Kidney (tissue), 14 donors: ENCODE data around the gene PPARA. TPM values are rescaled to one million over a fixed set of nuclear protein-coding genes. Genes with fewer than 3 reads are reported as not detected.
"Not testable (repeated sequence)": the region's sequence is repeated elsewhere in the genome, so short reads cannot be mapped to it uniquely, and the experiment has no call there.

Source experiments
- DNase-seq, 5 donors: peaks; one replicate each; pipeline ENCODE4 v3.0.0-alpha.2; 2013 to 2020
- FAIRE-seq: peaks from 2 replicates; lab custom pipeline; 2012; peaks lifted over from hg19 to GRCh38; lab: Jason Lieb, UNC
- H3K27ac ChIP-seq, 2 donors: one replicate each; pipeline ENCODE4 v1.7.0; 2013; ENCODE audit warnings: low read depth in 2 of 2, low read length in 2 of 2, inconsistent platforms in 1 of 2
- H3K27me3 ChIP-seq: one replicate; pipeline ENCODE4 v1.7.1; 2013; ENCODE audit warnings: low read length, inconsistent platforms; ENCODE audit not compliant: control insufficient read depth, insufficient read depth
- H3K36me3 ChIP-seq, 3 donors: one replicate each; pipeline versions ENCODE4 v1.7.0 to v1.7.1; 2013; ENCODE audit warnings: low read length in 3 of 3, control low read depth in 1 of 3, inconsistent platforms in 1 of 3; ENCODE audit not compliant: insufficient read depth in 3 of 3, control insufficient read depth in 2 of 3
- H3K4me1 ChIP-seq, 3 donors: one replicate each; pipeline versions ENCODE4 v1.7.0 to v1.7.1; 2013; ENCODE audit warnings: low read length in 3 of 3, inconsistent platforms in 1 of 3, low read depth in 1 of 3; ENCODE audit not compliant: control insufficient read depth in 2 of 3, insufficient read depth in 2 of 3
- H3K4me3 ChIP-seq, 3 donors: one replicate each; pipeline versions ENCODE4 v1.7.0 to v1.8.1; 2013; ENCODE audit warnings: low read length in 3 of 3, control low read depth in 1 of 3, inconsistent platforms in 1 of 3
- H3K9ac ChIP-seq, 3 donors: one replicate each; pipeline versions ENCODE4 v1.7.0 to v1.7.1; 2013; ENCODE audit warnings: low read length in 3 of 3, control low read depth in 1 of 3, inconsistent platforms in 1 of 3
- H3K9me3 ChIP-seq, 3 donors: one replicate each; pipeline versions ENCODE4 v1.7.0 to v1.7.1; 2013; ENCODE audit warnings: low read length in 3 of 3, control low read depth in 1 of 3, inconsistent platforms in 1 of 3; ENCODE audit not compliant: control insufficient read depth in 2 of 3, insufficient read depth in 1 of 3
- CTCF ChIP-seq: IDR thresholded peaks from 3 replicates; pipeline ENCODE4 v1.5.1; 2012; ENCODE audit warnings: mild to moderate bottlenecking, moderate library complexity, borderline replicate concordance; ENCODE audit not compliant: insufficient read depth; ENCODE audit errors: extremely low read depth
- intact Hi-C: fragments of 100-400 bp; cut with DNase I; formaldehyde crosslinking; loops from one replicate; pipeline ENCODE4 v1.11.1; 2022
- polyA plus RNA-seq: library from polyadenylated mRNA; stranded (reverse); fragments of 350-450 nt; fragmentation: Illumina TruSeq; extraction: RNeasy Lipid Tissue Mini Kit (QIAGEN cat#74804); gene quantifications from one replicate; pipeline ENCODE4 v1.2.3, GENCODE V29; 2014; ENCODE audit warnings: low read depth, low replicate concordance; ENCODE audit not compliant: insufficient read depth
- total RNA-seq: library from RNA; stranded (reverse); fragmentation: NEBNext Ultra II Directional; extraction: Animal tissue kit (Norgen Biotek cat#: 25700); gene quantifications from one replicate; pipeline ENCODE4 v1.2.1, GENCODE V29; 2021
- donor health status: control.
- donor health status: control.
- donor health status: control.
- donor health status: control.
- donor health status: control.
- donor health status: DM: yes; HTN: yes; CAD: no.
- donor health status: Normal renal cell carcinoma (clear cell type).

Gene PPARA
- total and polyA plus RNA-seq, 2 donors from 2014 or later, result 15.8 to 36.8 TPM

- peak overlapping the region; percentile 51 to 62 for H3K27ac ChIP-seq
- intact Hi-C loops, result no loop called here
Observed at GRCh38 chr22:46195487-46196165, 45.3 kb downstream of the PPARA start.

GRCh38 chr22:46196278-46196677 is 46.0 kb downstream of the PPARA start:
- Histone ChIP-seq H3K9ac (no peak overlapping the region), H3K4me3 (no peak overlapping the region), H3K9me3 (no peaks in the 10 kb centered on the region), H3K27ac (peak overlapping the region; percentile 51 to 62), H3K4me1 (peaks cover 0 to 10% (median 6%) of the 10 kb centered on the region in 3 donors), H3K27me3 (no peaks in the 10 kb centered on the region), H3K36me3 (peaks cover 0 to 16% (median 9%) of the 10 kb centered on the region in 3 donors)
- FAIRE-seq, result no peak
- intact Hi-C loops, result no loop called here
- no peak for TF ChIP-seq CTCF
- no peak for DNase-seq

More at GRCh38 chr22:46195487-46196165, 45.3 kb downstream of the PPARA start:
- peaks cover 0 to 10% (median 6%) of the 10 kb centered on the region in 3 donors for H3K4me1 ChIP-seq
- no peak for TF ChIP-seq CTCF
- no peak for DNase-seq
- H3K4me3 ChIP-seq, result no peak overlapping the region
- peaks cover 0 to 16% (median 9%) of the 10 kb centered on the region in 3 donors for H3K36me3 ChIP-seq
- no peak for FAIRE-seq
- no peaks in the 10 kb centered on the region for H3K9me3 ChIP-seq
- no peaks in the 10 kb centered on the region for H3K27me3 ChIP-seq
- no peak overlapping the region for H3K9ac ChIP-seq

- DNase-seq, result no peak
- no peaks in the 10 kb centered on the region for H3K9me3 ChIP-seq
- H3K9ac ChIP-seq, result no peak overlapping the region
- no peak overlapping the region for H3K4me3 ChIP-seq
- H3K36me3 ChIP-seq, result peaks cover 0 to 19% (median 9%) of the 10 kb centered on the region in 3 donors
- intact Hi-C loops, result no loop called here
- H3K27me3 ChIP-seq, result no peaks in the 10 kb centered on the region
- FAIRE-seq, result no peak
- H3K4me1 ChIP-seq, result peaks cover 0 to 7% (median 6%) of the 10 kb centered on the region in 3 donors
- no peak for TF ChIP-seq CTCF
- no peak overlapping the region for H3K27ac ChIP-seq
Observed at GRCh38 chr22:46198274-46198673, 47.9 kb downstream of the PPARA start.

GRCh38 chr22:46198806-46199205 is 48.5 kb downstream of the PPARA start:
- intact Hi-C loops, H3K27me3 ChIP-seq, H3K4me1 ChIP-seq, H3K27ac ChIP-seq, H3K9ac ChIP-seq, H3K9me3 ChIP-seq, H3K4me3 ChIP-seq, FAIRE-seq, DNase-seq: not testable (repeated sequence)
- peaks cover 0 to 24% (median 9%) of the 10 kb centered on the region in 3 donors for H3K36me3 ChIP-seq
